T-helper 22 cell (primary cell): Measurements from ENCODE around the gene MAP1LC3B2.

ENCODE experiments used
- DNase-seq: peaks from one replicate; pipeline ENCODE4 v3.0.0-alpha.2; 2020; ENCODE audit warnings: low read depth

The MAP1LC3B2 gene

GRCh38 chr12:116559162-116559935 lies at the start of gene MAP1LC3B2:
MAP1LC3B2 (plus strand) TSS chr12:116559381; CDS start chr12:116575943, 16,562 bp downstream.
- peak; percentile 70 for DNase-seq

DNA sequence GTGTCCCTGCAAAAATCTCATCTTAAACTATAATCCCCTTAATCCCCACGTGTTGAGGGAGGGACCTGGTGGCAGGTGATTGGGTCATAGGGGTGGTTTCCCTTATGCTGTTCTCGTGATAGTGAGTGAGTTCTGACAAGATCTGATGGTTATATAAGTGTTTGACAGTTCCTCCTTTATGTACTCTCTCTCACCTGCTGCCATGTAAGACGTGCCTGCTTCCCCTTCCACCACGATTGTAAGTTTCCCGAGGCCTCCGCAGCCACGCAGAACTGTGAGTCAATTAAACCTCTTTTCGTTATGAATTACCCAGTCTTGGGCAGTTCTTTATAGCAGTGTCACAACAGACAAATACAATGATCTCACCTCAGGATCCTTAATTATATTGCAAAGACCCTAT lies 45.2 kb upstream of the MAP1LC3B2 start:
- no peak for DNase-seq

GRCh38 chr12:116515684-116516083 lies 43.5 kb upstream of the MAP1LC3B2 start:
- DNase-seq = no peak

DNA sequence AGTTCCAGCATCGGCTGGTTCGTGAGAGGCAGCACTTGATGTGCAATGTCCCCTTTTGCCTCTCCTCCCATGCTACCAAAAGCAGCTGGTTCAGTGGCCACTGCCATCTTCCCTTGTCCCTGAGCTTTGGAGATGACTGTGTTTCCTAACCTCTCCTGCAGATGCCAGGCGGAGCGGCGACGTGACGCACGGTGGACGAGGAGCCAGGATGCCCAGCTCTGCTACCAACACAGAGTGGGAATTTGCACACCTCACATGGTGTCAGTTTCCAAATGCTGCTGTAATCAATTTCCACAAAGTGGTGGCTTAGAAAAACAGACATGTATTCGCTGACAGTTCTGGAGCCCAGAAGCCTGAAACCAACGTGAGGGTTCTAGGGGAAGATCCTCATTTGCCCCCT lies 42.5 kb upstream of the MAP1LC3B2 start:
- DNase-seq = no peak

DNA sequence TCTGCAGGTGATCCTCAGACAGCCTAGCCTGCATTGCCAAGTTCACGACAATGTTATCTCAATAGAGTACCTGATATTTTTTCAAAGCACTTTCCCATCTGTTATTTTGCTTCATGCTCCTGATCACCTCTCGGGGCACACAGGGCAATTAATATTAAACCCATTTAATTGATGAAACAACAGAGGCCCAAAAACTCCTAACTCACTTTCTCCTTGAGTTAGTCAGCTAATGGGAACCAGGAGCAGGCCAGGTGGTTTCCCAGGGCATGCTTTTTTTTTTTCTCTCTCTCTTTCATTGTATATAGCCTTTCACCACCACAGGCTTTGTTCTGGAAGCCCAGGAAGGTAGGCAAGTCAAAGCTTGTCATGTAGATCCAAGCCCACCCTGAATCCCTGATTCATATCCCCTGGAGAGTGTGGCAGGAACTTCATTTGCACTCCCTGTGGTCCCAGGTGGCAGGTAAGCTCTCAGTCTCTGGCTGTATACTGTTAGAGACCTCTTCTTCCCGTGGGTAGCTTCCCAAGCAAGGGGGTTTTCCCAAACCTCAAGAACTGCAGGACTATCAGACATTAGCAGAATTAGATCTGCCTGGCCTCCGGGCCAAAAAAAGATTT lies 41.6 kb upstream of the MAP1LC3B2 start:
- DNase-seq = no peak

- no peak for DNase-seq
These were observed 38.9 kb upstream of the MAP1LC3B2 start for GRCh38 chr12:116520225-116520760.

- DNase-seq = no peak
These were observed 38.2 kb upstream of the MAP1LC3B2 start for GRCh38 chr12:116520801-116521471.

DNA sequence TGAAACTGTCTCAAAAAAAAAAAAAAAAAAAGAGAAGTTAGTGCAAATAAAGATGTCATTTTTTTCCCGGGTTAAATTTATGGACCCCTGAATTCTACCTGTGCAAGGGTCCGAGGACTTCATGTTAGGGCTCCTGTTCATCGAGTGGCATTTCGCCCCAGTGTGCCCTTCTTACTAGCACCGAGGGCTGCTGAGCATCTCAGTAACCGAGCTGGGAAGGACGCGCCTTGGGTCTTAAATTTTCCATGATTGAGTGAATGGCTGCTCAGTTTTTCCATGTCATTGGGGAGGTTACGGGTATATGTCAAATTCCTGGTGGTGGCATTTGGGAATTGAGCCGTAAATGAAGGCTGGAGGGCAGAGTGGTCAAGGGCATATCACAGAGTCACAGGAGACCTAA lies 34.9 kb upstream of the MAP1LC3B2 start:
- DNase-seq = no peak

DNA sequence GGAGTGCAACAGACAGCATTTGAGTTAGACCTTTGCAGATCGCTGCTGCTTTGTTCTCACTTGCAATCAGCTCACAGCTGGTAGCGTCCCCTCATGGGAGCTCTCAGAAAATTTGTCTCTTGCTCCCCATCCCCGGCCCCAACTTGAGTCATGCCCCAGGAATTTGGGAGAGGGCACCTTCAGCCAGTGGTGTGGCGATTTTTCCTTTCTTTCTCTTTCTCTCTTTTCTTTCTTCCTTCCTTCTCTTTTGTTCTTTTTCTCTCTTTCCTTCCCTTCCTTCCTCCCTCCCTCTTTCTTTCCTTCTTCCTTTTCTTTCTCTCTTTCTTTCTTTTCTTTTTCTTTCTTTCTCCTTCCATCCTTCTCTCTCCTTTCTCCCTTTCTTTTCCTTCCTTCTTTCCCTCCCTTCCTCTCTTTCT lies 34.2 kb upstream of the MAP1LC3B2 start:
- no peak for DNase-seq

GRCh38 chr12:116525418-116526001 lies 33.7 kb upstream of the MAP1LC3B2 start:
- DNase-seq = no peak

GRCh38 chr12:116528065-116528464 lies 31.1 kb upstream of the MAP1LC3B2 start:
- no peak for DNase-seq

DNA sequence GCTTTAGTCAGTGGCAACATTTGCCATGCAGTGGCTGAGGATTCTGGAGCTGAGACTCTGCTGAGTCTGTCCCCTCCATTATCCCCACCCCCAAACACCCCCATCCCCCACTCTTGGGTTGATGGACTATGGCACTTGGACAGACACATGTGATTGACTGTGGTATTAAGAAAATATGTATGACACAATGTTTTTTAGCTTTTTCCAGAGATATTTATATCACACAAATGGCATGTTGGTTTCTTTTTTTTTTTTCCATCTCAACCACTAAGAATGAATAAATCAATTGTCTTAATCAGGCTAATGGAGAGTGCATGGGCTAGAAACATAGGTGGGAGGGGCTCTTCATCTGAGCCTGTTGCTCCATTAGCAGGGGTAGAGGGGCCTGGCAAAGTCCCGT lies 30.7 kb upstream of the MAP1LC3B2 start:
- DNase-seq = no peak

DNA sequence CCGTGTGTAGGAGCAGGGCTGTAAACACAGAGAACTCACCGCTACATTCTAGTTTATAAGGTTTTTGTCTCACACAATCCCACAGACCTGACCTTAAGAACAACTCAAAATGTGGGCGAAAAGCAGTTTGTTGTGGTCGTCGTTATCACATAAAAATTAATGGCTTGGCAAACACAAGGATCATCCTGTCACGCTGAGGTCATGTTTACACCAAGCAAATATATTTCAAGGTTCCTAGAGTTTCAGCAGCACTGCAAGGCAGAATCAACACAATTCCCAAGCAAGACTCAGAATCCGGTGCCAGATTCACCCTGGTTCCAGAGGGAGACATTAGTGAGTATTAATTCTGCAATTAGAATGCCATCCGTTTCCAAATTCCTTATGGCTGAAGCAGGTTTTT lies 30.1 kb upstream of the MAP1LC3B2 start:
- DNase-seq = no peak

DNA sequence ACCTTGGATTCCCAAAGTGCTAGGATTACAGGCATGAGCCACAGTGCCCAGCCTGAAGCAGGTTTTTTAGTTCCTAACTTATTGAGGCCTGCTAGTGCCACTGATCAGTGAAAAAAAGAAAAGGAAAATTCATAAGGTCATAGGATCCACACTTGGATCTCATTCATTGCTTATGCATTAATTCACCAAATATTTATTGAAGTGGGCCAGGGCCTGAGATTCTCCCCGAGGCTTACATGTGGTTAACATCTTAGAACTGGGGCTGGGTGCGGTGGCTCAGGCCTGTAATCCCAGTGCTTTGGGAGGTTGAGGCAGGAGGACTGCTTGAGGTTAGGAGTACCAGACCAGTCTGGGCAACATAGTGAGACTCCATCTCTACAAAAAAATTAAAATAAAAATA lies 29.5 kb upstream of the MAP1LC3B2 start:
- DNase-seq = no peak

DNA sequence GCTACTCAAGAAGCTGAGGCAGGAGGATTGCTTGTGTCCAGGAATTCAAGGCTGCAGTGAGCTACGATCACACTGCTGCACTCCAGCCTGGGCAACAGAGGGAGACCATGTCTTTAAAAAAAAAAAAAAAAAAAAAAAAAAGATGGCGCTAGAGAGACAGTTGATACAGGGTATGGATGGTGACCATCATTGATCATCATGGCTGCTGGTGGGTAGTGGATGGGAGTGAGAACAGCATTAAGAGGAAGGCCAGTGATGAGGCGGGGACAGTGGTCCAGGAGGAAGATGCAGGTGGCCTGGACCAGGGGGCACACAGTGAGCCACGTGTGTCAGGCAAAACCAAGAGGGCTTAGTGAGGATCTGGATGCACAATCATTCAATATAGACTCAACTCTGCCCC lies 26.8 kb upstream of the MAP1LC3B2 start:
- no peak for DNase-seq

GRCh38 chr12:116532986-116533342 lies 26.2 kb upstream of the MAP1LC3B2 start:
- no peak for DNase-seq

- DNase-seq = peak; percentile 32
These were observed 25.6 kb upstream of the MAP1LC3B2 start for GRCh38 chr12:116533343-116534251.

DNA sequence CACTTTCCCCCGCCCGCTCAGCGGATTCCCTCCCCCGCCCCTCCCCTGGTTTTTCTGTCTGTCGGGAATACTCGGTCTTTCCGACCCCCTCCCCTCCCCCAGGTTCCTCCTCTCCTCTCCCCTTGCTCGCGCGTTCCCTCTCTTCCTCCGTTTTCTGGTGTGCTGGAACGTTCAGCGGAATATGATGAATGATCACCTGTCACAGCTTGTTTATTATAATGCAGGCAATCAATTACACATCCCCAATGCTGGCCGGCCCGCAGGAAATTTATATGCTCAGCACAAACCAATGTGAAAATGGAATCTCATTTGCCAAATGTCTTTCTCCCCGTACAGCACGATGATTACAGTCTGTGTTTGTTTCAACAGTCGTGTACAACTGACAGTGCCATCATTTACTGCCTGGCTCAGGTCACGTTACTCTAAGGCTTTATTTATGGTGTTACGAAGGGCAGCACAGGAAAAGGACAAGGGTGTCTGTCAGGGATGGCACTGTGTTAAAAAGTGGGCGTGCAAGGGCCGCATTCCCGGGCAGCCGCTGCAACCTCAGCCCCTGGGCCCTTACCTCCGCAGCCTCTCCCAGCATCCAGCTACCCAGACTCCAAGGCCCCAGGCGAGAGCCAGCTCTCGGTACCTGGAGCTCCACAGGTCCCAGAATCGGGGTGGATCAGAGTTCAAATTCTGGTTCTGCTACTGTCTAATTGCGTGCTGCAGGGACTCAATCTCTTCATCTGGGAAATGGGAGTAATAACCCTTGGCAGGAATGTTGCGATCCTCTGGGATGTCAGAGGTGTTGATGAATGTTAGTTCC lies 24.7 kb upstream of the MAP1LC3B2 start:
- no peak for DNase-seq

DNA sequence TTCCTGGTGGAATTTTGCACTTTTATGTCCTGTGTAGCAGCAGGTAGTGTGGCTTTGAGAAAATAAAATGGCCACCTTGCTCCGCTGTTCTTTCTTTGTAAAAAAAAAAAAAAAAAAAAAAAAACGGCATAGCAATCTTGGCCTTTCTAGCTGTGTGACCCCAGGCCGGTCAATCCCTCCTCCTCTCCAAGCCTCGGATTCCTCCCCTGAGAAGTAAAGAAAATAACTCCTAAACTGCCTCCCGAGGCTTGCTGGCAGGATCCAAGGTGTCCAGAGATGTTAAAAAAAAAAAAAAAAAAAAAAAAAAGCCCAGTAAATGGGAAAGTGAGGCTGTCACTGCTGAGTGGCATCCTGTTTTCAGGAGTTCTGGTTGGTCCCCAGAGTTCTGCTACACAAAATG lies 23.9 kb upstream of the MAP1LC3B2 start:
- no peak for DNase-seq

DNA sequence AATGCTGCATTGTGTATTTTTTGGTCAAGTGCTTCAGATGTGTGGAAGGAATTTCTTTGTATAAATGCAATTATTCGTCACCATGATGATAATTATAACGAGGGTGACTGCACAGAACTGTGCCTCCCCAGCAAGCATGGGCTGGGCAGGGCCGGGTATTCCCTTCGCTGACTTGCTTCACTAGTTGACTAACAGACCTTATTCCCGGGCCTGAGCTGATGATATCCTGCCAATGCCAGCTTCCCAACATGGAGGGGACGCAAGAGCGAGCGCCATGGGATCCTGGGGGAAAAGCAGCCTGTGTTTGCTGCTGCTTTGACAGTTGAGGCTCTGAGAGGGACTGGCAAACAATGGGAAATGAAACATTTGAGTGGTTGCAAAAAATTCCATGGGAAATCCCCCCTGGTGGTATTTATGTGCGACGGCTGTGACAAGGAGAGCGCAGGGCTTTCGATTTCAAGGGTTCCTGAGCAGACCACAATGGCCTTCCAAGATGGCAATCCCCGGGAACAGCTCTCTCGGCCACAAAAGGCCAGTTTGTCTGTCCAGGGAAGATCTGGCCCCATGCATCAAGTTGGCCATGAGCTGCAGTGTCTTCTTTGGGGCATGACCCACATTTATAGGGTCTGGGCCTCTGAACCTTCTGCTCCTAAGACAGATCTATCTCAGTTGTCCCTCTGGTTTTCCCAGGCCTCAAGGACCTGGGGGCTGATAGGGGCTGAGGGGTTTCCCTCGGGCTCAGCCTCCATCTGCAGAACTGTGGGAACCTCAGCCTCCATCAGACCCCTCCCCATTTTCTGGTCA lies 21.9 kb upstream of the MAP1LC3B2 start:
- no peak for DNase-seq
